DND-41 (cell line): ENCODE data around the gene PRSS2.

Source experiments
- ATAC-seq: fragments of 200-7000 bp; cut with Tn5 transposase; 3 replicates; pipeline ENCODE4 v1.9.1; 2021; ENCODE audit warnings: low read depth; ENCODE audit not compliant: insufficient read depth
- DNase-seq: peaks from one replicate; pipeline ENCODE4 v3.0.0-alpha.2; 2020
- H2AFZ ChIP-seq: 2 replicates; pipeline ENCODE4 v1.6.0; 2012; ENCODE audit warnings: low read depth, low read length
- H3K27ac ChIP-seq: 2 replicates; pipeline ENCODE4 v1.5.1; 2012; ENCODE audit warnings: low read length, inconsistent platforms
- H3K27me3 ChIP-seq: fragments of 200-600 bp; sonication (generic); 2 replicates; pipeline ENCODE4 v1.6.0; 2012; ENCODE audit warnings: low read length, mild to moderate bottlenecking, inconsistent platforms; ENCODE audit not compliant: insufficient read depth, poor library complexity
- H3K36me3 ChIP-seq: 2 replicates; pipeline ENCODE4 v1.5.1; 2012; ENCODE audit warnings: low read length, inconsistent platforms; ENCODE audit not compliant: insufficient read depth
- H3K4me1 ChIP-seq: 2 replicates; pipeline ENCODE4 v1.5.1; 2012; ENCODE audit warnings: mild to moderate bottlenecking, low read length; ENCODE audit not compliant: insufficient read depth
- H3K4me2 ChIP-seq: 2 replicates; pipeline ENCODE4 v1.6.0; 2012; ENCODE audit warnings: mild to moderate bottlenecking, moderate library complexity, low read length, inconsistent platforms; ENCODE audit not compliant: insufficient read depth
- H3K4me3 ChIP-seq, 2 experiments: fragments of 200-600 bp in 1 of 2; shearing (Covaris generic) in 1 of 2; 2 replicates each; pipeline ENCODE4 v1.5.1; 2012 to 2016; ENCODE audit warnings: inconsistent platforms in 2 of 2, low read length in 2 of 2, mild to moderate bottlenecking in 2 of 2, low read depth in 1 of 2, moderate library complexity in 1 of 2
- H3K79me2 ChIP-seq: 2 replicates; pipeline ENCODE4 v1.6.0; 2012; ENCODE audit warnings: low read length, inconsistent platforms; ENCODE audit not compliant: insufficient read depth
- H3K9ac ChIP-seq: 2 replicates; pipeline ENCODE4 v1.6.0; 2012; ENCODE audit warnings: low read depth, mild to moderate bottlenecking, inconsistent platforms, low read length, moderate library complexity
- H3K9me3 ChIP-seq: 2 replicates; pipeline ENCODE4 v1.5.1; 2012; ENCODE audit warnings: low read length, moderate library complexity, mild to moderate bottlenecking, inconsistent platforms; ENCODE audit not compliant: insufficient read depth, severe bottlenecking
- H4K20me1 ChIP-seq: 2 replicates; pipeline ENCODE4 v1.6.0; 2012; ENCODE audit warnings: low read length; ENCODE audit not compliant: insufficient read depth
- CTCF ChIP-seq: IDR thresholded peaks from 2 replicates; pipeline ENCODE4 v1.5.1; 2012; ENCODE audit warnings: borderline replicate concordance, low read length, moderate library complexity, mild to moderate bottlenecking; ENCODE audit not compliant: poor library complexity, severe bottlenecking; ENCODE audit errors: extremely low read depth
- EZH2 ChIP-seq: IDR thresholded peaks from 3 replicates; pipeline ENCODE4 v1.6.1; 2012; ENCODE audit warnings: borderline replicate concordance, low read depth, mild to moderate bottlenecking, moderate library complexity, low read length, inconsistent platforms; ENCODE audit not compliant: severe bottlenecking

The PRSS2 gene

GRCh38 chr7:142813226-142813625 is 42.5 kb downstream of the PRSS2 start:
- Histone ChIP-seq H3K4me2 (peak overlapping the region; percentile 81), H4K20me1 (no peaks in the 10 kb centered on the region), H3K36me3 (peaks cover 10% of the 10 kb centered on the region), H3K79me2 (peaks cover 58% of the 10 kb centered on the region), H3K27me3 (no peaks in the 10 kb centered on the region), H3K4me3 (peak overlapping the region; percentile 32 to 64), H3K9ac (peak overlapping the region; percentile 89), H2AFZ (no peak overlapping the region), H3K27ac (peak overlapping the region; percentile 99), H3K4me1 (peaks cover 76% of the 10 kb centered on the region), H3K9me3 (no peaks in the 10 kb centered on the region)
- no peak for TF ChIP-seq EZH2
- TF ChIP-seq CTCF = no peak
- DNase-seq (peak; percentile 76), ATAC-seq (peak; percentile 4; the same call in 2 of the 3 replicates)

GRCh38 chr7:142813699-142814098 is 42.9 kb downstream of the PRSS2 start:
- Histone ChIP-seq H3K79me2 (peaks cover 56% of the 10 kb centered on the region), H3K36me3 (peaks cover 10% of the 10 kb centered on the region), H3K9me3 (no peaks in the 10 kb centered on the region), H3K4me3 (peak overlapping the region; percentile 32 to 64), H3K27me3 (no peaks in the 10 kb centered on the region), H2AFZ (no peak overlapping the region), H3K4me2 (peak overlapping the region; percentile 81), H3K9ac (peak overlapping the region; percentile 89), H3K4me1 (peaks cover 71% of the 10 kb centered on the region), H3K27ac (peak overlapping the region; percentile 99), H4K20me1 (no peaks in the 10 kb centered on the region)
- no peak for TF ChIP-seq EZH2
- no peak for ATAC-seq
- DNase-seq = no peak

- H3K79me2 ChIP-seq = peaks cover 54% of the 10 kb centered on the region
- no peak for DNase-seq
- no peak overlapping the region for H2AFZ ChIP-seq
- peaks cover 10% of the 10 kb centered on the region for H3K36me3 ChIP-seq
- H4K20me1 ChIP-seq = no peaks in the 10 kb centered on the region
- H3K4me1 ChIP-seq = peaks cover 67% of the 10 kb centered on the region
- H3K4me3 ChIP-seq = peak overlapping the region in 1 of 2 experiments; percentile 64; a peak in 3 of 4 replicates
- TF ChIP-seq EZH2 (no peak), CTCF (no peak)
- H3K27ac ChIP-seq = peak overlapping the region; percentile 99
- H3K9me3 ChIP-seq = no peaks in the 10 kb centered on the region
- H3K27me3 ChIP-seq = no peaks in the 10 kb centered on the region
- no peak for ATAC-seq
- peak overlapping the region; percentile 81 for H3K4me2 ChIP-seq
- H3K9ac ChIP-seq = peak overlapping the region; percentile 89
These were observed 43.7 kb downstream of the PRSS2 start for GRCh38 chr7:142814451-142814850.

GRCh38 chr7:142815134-142815533 is 44.4 kb downstream of the PRSS2 start:
- peaks cover 47% of the 10 kb centered on the region for H3K79me2 ChIP-seq
- H4K20me1 ChIP-seq = no peaks in the 10 kb centered on the region
- no peak overlapping the region for H2AFZ ChIP-seq
- no peaks in the 10 kb centered on the region for H3K27me3 ChIP-seq
- ATAC-seq (peak; percentile 17; the same call in 2 of the 3 replicates), DNase-seq (peak; percentile 50)
- H3K4me2 ChIP-seq = peak overlapping the region; percentile 81
- TF ChIP-seq CTCF = no peak
- no peak for TF ChIP-seq EZH2
- peak overlapping the region; percentile 89 for H3K9ac ChIP-seq
- H3K9me3 ChIP-seq = no peaks in the 10 kb centered on the region
- H3K36me3 ChIP-seq = peaks cover 10% of the 10 kb centered on the region
- peak overlapping the region in 1 of 2 experiments; percentile 36; a peak in 2 of 4 replicates for H3K4me3 ChIP-seq
- H3K4me1 ChIP-seq = peaks cover 60% of the 10 kb centered on the region
- peak overlapping the region; percentile 59 for H3K27ac ChIP-seq
